HG03097 (cell line): ENCODE data around the gene MAT1A.
"Not testable (repeated sequence)": the region's sequence is repeated elsewhere in the genome, so short reads cannot be mapped to it uniquely, and the experiment has no call there.

Source experiments
- ATAC-seq: cut with Tn5 transposase; IDR thresholded peaks from one replicate; pipeline ENCODE4 v1.9.1; 2021; ENCODE audit not compliant: unreplicated experiment, low FRiP score

The MAT1A gene

DNA sequence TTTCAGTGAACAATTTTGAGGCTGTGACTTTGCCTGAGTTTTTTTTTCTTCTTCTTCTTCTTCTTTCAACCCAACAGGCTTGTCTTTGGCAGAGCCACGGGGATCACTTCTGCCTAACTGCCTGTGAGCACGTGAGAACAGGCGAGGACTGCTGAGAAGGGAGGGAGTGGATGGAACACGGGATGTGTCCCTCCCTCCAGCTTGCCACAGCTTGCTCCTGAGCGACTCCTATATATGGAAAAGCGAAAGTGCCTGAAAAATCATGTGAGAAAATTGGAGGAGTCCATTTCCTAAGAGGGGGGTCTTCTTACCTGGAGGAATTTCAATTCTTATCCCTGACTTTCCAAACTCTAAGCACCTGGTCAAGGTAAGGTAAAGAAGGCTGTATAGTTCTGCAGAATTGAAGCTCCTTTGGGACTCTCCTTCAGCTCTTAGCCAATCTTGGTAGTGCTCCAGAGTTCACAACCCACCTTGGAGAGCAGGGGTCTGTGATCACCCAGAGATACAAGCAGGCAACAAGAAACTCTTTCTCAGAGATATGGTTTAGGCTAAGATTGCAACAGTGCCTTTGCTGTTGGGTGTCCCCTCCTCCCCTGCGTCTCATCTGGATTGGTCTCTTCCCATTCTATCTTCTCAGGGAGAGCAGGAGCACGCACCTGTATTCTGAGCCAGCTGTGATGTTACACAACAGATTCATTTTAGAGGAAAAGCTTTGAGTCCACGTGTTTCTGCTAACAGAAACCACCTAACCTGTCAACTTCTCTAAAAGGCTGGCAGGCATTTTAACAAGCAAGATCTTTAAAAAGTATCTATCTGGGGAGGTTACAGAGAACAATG lies at the start of gene MAT1A:
MAT1A (minus strand) TSS at position 208 of the 837 bp plus-strand sequence. CDS start 235 bp downstream, outside the sequence.
- no peak for ATAC-seq

DNA sequence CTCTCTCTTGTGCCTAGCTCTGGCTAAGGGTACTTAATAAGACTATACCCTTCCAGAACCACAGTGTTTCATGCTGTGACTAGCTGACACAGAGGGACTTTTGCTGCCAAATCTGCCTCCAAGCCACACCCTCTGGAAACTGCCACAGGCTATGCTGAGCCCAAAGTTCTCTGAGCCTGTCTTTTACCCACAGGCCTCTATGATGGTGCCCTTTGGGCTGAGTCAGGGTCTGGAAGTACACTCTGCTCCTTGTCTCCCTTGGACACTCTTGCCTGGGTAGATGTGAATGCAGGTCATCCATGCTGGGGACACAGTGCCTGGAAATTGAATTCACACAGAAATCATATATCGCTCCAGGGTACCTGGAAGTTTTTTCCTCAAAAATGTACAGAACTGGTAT lies 44.5 kb upstream of the MAT1A start:
- no peak for ATAC-seq

DNA sequence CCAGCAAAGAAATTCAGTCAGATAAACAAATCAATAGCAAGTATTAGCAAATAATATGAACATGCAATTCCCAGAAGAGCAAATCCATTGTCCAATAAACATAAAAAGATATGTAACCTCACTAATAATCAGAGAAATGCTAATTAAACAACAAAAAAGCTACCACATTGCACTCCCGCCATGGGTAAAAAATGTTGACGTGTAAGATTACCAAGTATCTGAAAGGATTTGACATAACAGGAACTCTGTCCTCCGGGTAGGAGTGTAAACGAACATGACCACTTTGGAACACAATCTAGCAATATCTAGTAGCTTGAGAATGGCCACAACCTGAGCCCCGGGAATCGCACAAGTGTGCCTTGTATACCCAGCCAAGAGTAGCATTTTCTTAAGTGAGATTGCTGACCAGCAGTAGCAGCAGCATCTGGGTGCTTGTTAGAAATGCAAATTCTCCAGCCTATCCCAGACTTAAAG lies 35.5 kb upstream of the MAT1A start:
- no peak for ATAC-seq

DNA sequence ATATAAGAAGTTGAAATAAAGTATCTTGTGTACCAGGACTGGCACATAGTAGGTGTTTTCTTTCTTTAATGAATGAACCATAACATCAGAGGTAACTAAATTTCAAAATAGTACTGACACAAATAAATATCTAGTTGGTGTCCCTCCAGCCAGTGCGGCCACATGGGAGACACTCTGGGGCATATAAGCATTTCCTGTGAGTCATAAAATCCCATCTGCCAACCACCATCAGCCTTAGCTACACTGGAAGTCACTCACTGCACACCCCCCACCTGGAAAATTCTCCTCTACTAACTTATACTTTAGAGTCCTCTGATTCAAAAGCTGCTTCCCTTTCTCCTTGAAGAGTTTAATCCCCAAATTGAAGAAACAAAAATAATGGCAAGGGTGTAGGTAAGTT lies 34.6 kb upstream of the MAT1A start:
- ATAC-seq = no peak

DNA sequence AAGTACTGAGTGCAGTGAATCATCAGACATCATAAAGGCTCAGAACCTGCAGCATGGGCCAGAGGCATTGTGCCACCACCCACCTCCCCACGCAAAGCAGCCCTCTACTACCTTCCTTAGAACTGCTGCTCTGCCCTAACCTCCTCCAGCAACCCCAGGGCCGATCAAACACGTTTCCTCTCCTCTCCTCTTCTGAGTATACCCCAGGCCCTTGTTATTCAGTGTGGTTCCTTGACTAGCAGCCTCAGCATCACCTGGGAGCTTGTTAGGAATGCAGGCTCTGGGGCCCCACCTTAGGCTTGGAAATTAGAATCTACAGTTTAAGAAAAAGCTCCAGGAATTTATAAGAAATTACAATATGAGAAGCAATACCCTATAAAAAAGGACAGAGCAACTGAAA lies 33.9 kb upstream of the MAT1A start:
- ATAC-seq = no peak

DNA sequence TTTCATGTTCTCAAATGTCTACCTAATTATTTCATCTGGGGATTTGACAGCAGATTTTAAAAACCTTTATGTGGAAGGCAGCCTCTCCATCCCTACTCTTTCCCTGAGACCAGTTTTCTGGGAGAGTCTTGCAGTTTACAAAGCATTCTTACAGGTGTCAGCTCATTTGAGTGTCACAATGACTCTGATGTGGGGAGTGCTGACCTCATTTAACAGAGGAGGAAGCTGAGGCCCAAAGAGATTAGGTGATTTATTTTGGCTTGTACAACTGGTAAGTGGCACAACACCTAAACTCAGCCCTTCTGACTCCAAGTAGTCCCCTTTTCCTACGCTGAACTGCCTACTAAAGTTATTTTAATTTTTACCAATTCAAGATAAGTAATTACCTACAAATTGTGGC lies 33.3 kb upstream of the MAT1A start:
- no peak for ATAC-seq

DNA sequence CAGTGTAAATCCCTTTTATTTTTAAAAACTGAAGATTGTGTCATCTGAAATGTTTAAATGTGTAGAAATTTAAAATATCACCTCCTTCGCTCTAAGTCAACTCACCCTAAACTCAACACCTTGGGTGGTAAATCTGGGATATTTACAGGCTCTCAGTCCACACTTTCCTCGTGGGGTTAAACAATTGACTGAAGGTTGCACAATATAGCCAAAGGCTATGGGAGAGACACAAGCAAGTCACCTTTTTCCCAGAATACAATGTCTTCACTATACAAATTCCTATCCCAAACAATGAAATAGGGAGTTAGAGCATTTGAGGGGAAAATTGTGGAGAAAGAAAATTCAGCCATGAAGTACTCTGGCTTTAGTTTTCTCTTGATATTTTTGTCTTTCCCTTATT lies 32.7 kb upstream of the MAT1A start:
- no peak for ATAC-seq

DNA sequence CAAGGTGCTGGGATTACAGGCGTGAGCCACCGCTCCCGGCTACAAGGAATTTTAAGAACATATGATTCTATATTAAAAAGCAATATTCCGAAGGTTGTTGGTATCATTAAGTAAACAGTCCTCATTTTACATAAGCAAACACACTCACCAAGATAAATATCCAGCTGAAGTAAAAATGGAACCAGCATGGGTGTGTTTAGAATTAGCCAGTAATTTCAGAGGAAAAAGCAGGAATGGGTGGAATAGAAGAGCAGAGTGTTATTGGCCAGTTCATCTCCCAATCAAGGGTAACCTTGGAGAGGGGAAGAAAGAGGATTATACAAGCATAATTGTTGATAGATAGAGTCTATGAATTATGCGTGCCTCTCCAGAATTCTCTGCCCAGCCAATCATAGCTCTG lies 31.7 kb upstream of the MAT1A start:
- no peak for ATAC-seq

DNA sequence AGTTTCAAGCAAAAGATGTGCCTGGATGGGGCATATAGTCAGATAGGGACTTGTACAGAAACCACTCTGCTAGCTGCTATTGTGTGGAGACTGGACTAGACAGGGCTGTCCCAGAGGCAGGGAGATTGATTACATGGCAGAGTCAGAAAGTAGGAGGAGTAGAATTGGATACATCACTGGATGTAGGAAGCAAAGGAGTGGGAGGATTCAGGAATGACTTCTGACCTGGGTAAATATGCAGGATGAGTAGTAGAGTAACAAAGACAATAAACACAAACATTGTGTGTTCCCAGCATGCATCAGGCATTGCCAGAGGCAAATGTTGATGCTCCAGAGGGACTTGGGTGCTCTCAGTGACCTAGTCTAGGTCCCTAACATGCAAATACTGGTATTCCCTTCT lies 30.9 kb upstream of the MAT1A start:
- no peak for ATAC-seq

DNA sequence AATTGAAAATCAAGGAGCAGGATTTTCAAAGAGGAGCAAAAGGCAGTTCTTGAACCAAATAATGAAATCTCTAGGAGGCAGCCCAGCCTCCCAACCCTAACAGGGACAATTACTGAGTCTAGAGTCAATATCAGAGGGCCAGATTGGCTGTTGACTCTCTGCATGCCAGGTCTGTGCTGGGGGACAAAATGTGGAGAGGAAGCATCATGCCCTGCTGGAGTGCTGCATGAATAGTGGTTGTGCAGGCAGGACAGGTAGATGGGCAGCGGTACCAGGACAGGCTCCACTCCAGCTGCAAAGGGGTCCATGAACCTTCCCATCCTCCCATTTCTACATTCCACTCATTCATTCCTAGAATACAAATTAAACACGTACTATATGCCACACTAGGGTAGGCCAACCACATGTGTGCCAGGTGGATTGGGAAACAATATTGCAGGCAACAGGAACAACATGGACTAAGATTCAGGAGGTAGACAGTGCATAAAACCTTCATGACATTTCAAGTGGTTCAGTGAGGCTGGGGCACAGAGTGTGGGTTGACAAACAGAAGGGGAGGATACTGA lies 30.4 kb upstream of the MAT1A start:
- no peak for ATAC-seq

DNA sequence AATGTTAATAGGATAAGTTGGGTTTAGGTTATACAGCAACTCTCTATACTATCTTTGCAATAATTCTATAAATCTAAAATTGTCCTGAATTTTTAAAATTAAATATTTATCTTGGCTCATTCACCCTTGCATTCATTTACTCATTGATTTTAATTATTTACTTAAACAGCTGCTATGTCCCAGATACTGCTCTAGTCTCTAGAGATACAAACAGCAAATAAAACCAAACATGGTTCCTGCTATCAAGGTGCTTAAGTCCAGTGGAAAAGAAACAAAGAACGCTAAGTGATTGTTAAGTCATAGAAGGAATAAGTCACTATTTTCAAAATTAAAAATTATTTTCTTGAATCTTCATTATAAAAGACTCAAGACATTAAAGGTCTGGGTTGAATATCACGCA lies 29.9 kb upstream of the MAT1A start:
- ATAC-seq = no peak

DNA sequence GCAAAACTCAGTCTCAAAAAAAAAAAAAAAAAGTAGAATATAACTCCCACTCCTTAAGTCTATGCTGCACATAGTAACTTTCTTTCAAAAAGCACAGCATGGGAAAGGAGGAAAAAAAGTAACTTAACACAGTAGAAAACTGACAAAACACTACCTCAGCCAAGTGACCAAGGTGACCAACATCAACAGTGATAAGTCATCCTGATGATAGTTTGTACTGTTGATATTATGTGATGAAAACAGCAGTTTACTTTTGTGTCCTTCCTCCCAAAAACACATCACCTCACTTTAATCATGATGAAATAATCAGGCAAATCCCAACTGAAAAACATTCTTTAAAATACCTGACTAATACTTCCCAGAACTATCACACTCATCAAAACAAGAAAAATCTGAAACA lies 29.3 kb upstream of the MAT1A start:
- ATAC-seq = no peak

DNA sequence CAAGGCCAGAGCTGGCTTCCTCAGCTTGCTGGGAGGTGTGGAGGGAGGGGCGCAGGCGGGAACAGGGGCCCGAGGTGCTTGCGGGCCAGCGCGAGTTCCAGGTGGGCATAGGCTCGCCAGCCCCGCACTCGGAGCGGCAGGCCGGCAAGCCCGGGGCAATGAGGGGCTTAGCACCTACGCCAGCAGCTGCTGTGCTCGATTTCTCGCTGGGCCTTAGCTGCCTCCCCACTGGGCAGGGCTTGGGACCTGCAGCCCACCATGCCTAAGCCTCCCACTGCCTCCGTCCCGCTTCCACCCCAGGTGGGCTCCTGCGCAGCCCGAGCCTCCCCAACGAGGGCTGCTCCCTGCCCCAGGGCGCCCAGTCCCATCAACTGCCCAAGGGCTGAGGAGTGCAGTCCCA lies 25.9 kb upstream of the MAT1A start:
- ATAC-seq = no peak

DNA sequence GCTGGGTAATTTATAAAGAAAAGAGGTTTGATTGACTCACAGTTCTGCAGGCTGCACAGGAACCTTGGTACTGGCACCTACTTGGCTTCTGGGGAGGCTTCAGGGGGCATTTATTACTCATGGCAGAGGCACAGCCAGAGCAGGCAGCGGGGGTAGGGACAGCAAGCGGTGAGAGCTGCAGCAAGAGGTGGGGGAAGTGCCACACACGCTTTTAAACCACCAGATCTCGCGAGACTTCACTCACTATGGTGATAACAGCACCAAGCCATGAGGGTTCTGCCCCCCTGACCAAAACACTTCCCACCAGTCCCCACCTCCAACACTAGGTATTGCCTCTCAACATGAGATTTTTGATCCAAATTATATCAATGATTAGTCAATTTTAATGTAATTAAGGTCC lies 24.1 kb upstream of the MAT1A start:
- no peak for ATAC-seq

DNA sequence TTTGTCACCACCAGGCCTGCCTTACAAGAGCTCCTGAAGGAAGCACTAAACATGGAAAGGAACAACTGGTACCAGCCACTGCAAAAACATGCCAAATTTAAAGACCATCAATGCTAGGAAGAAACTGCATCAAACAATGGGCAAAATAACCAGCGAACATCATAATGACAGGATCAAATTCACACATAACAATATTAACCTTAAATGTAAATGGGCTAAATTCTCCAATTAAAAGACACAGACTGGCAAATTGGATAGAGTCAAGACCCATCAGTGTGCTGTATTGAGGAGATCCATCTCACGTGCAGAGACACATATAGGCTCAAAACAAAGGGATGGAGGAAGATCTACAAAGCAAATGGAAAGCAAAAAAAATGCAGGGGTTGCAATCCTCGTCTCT lies 16.5 kb upstream of the MAT1A start:
- not testable (repeated sequence) for ATAC-seq

DNA sequence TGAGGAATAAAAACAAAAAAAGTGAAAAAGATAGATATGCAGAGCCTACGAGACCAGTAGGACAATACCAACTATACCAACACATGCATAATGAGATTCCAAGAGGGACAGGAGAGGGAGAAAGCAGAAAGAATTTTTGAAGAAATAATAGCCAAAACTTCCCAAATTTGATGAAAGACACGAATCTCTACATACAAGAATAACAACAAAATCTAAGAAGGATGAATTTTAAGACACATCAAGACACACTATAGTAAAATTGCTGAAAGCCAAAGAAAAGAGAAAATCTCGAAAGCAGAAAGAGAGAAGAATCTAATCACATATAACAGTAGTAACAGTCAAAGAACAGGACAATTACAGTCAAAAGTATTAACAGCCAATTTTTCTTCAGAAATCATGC lies 7.5 kb upstream of the MAT1A start:
- no peak for ATAC-seq

DNA sequence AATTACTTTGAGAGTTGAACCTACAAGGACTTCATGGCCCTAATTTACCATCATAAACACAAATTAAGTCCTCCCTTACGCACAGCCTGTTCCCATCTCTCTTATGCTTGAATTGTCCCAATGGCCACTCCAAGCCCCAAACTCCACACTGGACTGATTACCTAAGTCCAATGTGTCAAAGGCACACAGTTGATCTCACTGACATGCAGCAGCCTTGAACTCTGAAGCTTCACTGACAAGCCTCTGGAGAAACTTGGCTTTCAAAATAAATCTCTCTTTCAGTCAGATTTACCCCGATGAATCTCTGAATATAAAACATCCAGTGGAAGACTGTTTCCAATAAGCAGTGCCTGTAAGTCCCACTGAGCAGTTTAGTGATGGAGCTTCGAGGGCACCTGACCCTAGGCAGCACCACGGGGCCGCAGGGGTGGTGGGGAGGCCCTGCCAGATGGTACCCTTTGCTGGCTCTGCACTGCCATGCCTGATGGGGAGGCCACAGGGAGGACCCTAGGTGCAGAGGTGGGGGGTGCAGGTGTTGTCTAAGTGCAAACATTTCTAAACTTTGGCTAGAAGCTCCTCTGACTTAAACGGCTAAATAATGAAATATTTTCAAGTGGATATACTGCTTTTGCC lies 3.3 kb upstream of the MAT1A start:
- no peak for ATAC-seq

DNA sequence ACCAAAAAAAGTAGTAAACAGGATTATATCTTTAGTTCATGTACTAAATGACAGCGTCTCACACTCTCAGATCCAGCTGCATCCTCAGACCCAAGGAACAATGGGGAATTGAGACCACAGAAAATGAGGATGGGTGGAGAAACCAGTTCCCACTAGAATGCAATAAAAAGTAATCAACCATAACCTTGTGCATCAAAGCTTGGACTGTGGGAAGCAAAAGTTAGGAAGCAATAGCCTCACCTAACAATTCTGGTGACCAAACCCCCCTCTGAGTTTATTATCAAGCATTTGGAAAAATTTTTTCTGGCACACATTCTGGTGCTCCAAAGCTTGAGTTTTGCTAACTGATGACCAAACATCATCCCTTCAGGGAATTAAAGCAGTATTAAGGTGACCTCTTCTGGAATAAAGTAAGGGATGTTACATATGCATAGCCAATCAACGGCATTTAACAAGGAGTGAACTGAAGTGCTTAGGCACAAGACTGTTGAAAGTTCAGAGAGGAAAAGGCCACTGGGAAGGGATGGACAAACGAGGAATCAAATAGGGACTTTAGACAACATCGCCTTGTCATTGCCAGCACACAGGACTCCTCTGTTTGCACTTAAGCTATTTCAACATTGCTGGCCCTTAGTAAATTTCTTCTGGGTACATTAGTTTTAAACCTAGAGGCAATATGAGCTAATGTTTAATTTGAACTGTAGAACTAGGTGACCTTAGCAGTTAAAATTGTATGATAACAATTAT lies 1.2 kb upstream of the MAT1A start:
- ATAC-seq = no peak

DNA sequence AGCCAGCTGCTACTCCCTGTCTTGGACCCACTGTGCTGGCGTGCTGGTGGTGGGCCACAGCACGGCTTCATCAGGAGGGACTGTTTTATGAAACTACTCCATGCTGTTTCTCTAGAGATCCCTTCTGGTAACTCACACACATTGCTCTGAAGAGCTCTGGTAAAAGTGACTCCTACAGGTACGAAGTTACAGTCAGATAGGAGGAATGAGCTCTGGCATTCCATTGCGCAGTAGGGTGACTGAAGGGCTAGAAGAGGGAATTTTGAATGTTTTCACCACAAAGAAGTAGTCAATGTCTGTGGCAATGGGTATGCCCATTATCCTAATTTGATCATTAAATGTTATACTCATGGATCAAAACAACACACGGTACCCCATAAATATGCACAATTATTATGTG lies 609 bp downstream of the MAT1A start:
- no peak for ATAC-seq

DNA sequence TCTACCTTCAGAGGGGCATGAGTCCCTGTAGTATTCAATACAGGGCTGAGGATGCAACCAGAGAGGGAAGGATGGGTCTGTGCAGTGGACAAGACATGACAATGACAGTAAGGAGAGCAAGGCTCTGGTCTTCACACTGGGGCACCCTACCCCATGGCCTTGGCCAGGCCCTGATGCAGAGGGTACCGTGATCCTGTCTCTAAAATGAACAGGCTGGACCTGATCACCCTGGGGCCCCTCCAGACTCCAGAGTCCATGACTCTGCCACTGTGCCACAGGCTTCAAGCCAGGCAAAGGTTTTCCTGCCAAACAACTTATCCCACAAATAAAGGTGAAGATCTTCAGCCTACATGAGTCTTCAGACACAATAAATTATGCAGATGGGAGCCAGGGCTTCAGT lies 4.9 kb downstream of the MAT1A start:
- no peak for ATAC-seq

DNA sequence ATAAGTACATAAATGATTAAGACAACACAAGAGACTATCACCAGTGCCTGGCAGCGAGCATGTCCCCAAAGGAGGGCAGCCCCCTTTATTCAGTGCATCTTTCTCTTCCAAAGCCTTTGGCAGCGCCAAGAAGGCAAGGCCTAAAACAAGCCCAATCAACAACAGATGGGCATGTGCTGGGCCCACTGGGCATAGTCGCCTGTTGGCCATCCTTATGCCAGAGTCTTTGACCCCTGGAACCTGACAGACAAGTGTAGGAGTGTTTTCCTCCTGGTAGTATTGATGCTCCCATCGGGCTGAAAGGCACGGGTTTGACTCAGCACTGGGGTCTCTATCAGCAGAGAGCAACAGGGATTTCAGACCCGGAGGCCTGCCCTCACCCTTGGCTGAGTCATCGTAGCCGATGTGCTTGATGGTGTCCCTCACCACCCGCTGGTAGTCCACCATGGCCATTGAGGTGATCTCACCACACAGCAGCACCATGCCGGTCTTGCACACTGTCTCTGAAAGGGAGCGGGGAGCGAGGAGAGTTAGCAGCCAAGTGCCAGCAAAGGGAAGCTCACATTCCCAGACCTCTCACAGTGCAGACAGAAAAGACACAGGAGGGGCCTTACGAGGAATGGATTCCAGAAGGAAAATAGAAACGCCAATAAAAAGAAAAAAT lies 5.8 kb downstream of the MAT1A start:
- no peak for ATAC-seq
